NCI-H446 treated with DMSO at 0.1 percent for 48 hours (cell line): ENCODE results near the gene SUMO3.
"Not testable (repeated sequence)": the region's sequence is repeated elsewhere in the genome, so short reads cannot be mapped to it uniquely, and the experiment has no call there.

Experiments used
- DNase-seq: peaks from one replicate; lab custom pipeline; 2025; lab: John Stamatoyannopoulos, UW

Gene SUMO3

GRCh38 chr21:44846485-44847260, 28.8 kb upstream of the SUMO3 start:
- no peak for DNase-seq

- no peak for DNase-seq
Measured at GRCh38 chr21:44846224-44846484, 28.3 kb upstream of the SUMO3 start.

- DNase-seq = no peak
Measured at GRCh38 chr21:44845418-44846223, 27.8 kb upstream of the SUMO3 start.

- no peak for DNase-seq
Measured at GRCh38 chr21:44844256-44844655, 26.4 kb upstream of the SUMO3 start.

GRCh38 chr21:44842721-44843445, 25.0 kb upstream of the SUMO3 start:
- no peak for DNase-seq

- no peak for DNase-seq
Measured at GRCh38 chr21:44842087-44842486, 24.2 kb upstream of the SUMO3 start.

- no peak for DNase-seq
Measured at GRCh38 chr21:44840771-44841170, 22.9 kb upstream of the SUMO3 start.

- no peak for DNase-seq
Measured at GRCh38 chr21:44838951-44839350, 21.1 kb upstream of the SUMO3 start.

- no peak for DNase-seq
Measured at GRCh38 chr21:44838039-44838895, 20.4 kb upstream of the SUMO3 start.

- DNase-seq = no peak
Measured at GRCh38 chr21:44837537-44837936, 19.7 kb upstream of the SUMO3 start.

GRCh38 chr21:44836666-44837471, 19.0 kb upstream of the SUMO3 start:
- no peak for DNase-seq

GRCh38 chr21:44836349-44836665, 18.4 kb upstream of the SUMO3 start:
- DNase-seq = no peak

GRCh38 chr21:44835647-44835973, 17.7 kb upstream of the SUMO3 start:
- no peak for DNase-seq

- no peak for DNase-seq
Measured at GRCh38 chr21:44834951-44835646, 17.2 kb upstream of the SUMO3 start.

- no peak for DNase-seq
Measured at GRCh38 chr21:44834231-44834950, 16.5 kb upstream of the SUMO3 start.

- DNase-seq = no peak
Measured at GRCh38 chr21:44833663-44834062, 15.8 kb upstream of the SUMO3 start.

- not testable (repeated sequence) for DNase-seq
Measured at GRCh38 chr21:44832516-44833255, 14.8 kb upstream of the SUMO3 start.

- no peak for DNase-seq
Measured at GRCh38 chr21:44831227-44831860, 13.5 kb upstream of the SUMO3 start.

GRCh38 chr21:44829507-44830092, 11.7 kb upstream of the SUMO3 start:
- DNase-seq = no peak
